Type B pancreatic cell (in vitro differentiated cells): ENCODE results near the gene FASTK. TPM values are rescaled to one million over a fixed set of nuclear protein-coding genes. Genes with fewer than 3 reads are reported as not detected.

Experiments used
- DNase-seq: peaks from one replicate; pipeline ENCODE4 v3.0.0; 2021; ENCODE audit warnings: mixed read lengths; ENCODE audit not compliant: unreplicated experiment; ENCODE audit errors: extremely low spot score
- H3K27ac Mint-ChIP-seq: 2 replicates; pipeline ENCODE4 v1.8.0; 2021; ENCODE audit warnings: mild to moderate bottlenecking, mixed read lengths
- H3K27me3 Mint-ChIP-seq: 2 replicates; pipeline ENCODE4 v1.8.0; 2021; ENCODE audit warnings: mixed read lengths
- H3K36me3 Mint-ChIP-seq: 2 replicates; pipeline ENCODE4 v1.8.0; 2021; ENCODE audit warnings: mixed read lengths
- H3K4me1 Mint-ChIP-seq: one replicate; pipeline ENCODE4 v1.8.0; 2021; ENCODE audit warnings: mixed read lengths; ENCODE audit not compliant: unreplicated experiment
- H3K4me3 Mint-ChIP-seq: 2 replicates; pipeline ENCODE4 v1.8.0; 2021; ENCODE audit warnings: mild to moderate bottlenecking, mixed read lengths
- H3K9me3 Mint-ChIP-seq: 2 replicates; pipeline ENCODE4 v1.8.0; 2021; ENCODE audit warnings: mixed read lengths
- CTCF ChIP-seq: fragments of 200-600 bp; sonication (generic); conservative IDR thresholded peaks from 2 replicates; pipeline ENCODE4 v1.5.0; 2021; ENCODE audit warnings: antibody characterized with exemption, mild to moderate bottlenecking
- total RNA-seq: library from RNA; stranded (reverse); gene quantifications from 2 replicates; pipeline ENCODE4 v1.2.1, GENCODE V29; 2021; ENCODE audit warnings: low replicate concordance

The FASTK gene
- total RNA-seq, 1 donor from 2014 or later = 100 TPM

- no peak for DNase-seq
- H3K4me3 Mint-ChIP-seq = peak overlapping the region; percentile 98
- H3K9me3 Mint-ChIP-seq = no peaks in the 10 kb centered on the region
- peak overlapping the region; percentile 75 for H3K27ac Mint-ChIP-seq
- peaks cover 38% of the 10 kb centered on the region for H3K4me1 Mint-ChIP-seq
- no peaks in the 10 kb centered on the region for H3K27me3 Mint-ChIP-seq
- no peak for TF ChIP-seq CTCF
- H3K36me3 Mint-ChIP-seq = no peaks in the 10 kb centered on the region
Observed at GRCh38 chr7:151060416-151061212, 20.0 kb downstream of the FASTK start.

- H3K4me1 Mint-ChIP-seq = peaks cover 38% of the 10 kb centered on the region
- H3K4me3 Mint-ChIP-seq = peak overlapping the region; percentile 98
- H3K36me3 Mint-ChIP-seq = no peaks in the 10 kb centered on the region
- peak overlapping the region; percentile 48 for H3K27ac Mint-ChIP-seq
- no peaks in the 10 kb centered on the region for H3K9me3 Mint-ChIP-seq
- DNase-seq = no peak
- TF ChIP-seq CTCF = peak; percentile 6
- no peaks in the 10 kb centered on the region for H3K27me3 Mint-ChIP-seq
Observed at GRCh38 chr7:151060113-151060415, 20.5 kb downstream of the FASTK start.

- H3K36me3 Mint-ChIP-seq = no peaks in the 10 kb centered on the region
- H3K4me3 Mint-ChIP-seq = peak within 1 kb of the TSS; percentile 98
- no peaks in the 10 kb centered on the region for H3K9me3 Mint-ChIP-seq
- peaks cover 38% of the 10 kb centered on the region for H3K4me1 Mint-ChIP-seq
- no peaks in the 10 kb centered on the region for H3K27me3 Mint-ChIP-seq
- peak; percentile 81 for DNase-seq
- TF ChIP-seq CTCF = peak; percentile 75
- H3K27ac Mint-ChIP-seq = peak within 1 kb of the TSS; percentile 96
Observed at GRCh38 chr7:151059367-151060112, 21.1 kb downstream of the FASTK start, which contains the start of gene SLC4A2. Gene SLC4A2, plus strand, starts transcription at chr7:151059589. Its CDS starts 2,399 bp downstream, at chr7:151061988.

GRCh38 chr7:151058781-151059366 lies 21.7 kb downstream of the FASTK start:
- Mint-ChIP-seq H3K27ac (peak overlapping the region; percentile 96), H3K36me3 (no peaks in the 10 kb centered on the region), H3K9me3 (no peaks in the 10 kb centered on the region), H3K4me3 (peak overlapping the region; percentile 98), H3K27me3 (no peaks in the 10 kb centered on the region), H3K4me1 (peaks cover 38% of the 10 kb centered on the region)
- DNase-seq = no peak
- TF ChIP-seq CTCF = no peak

GRCh38 chr7:151057989-151058780 lies 22.4 kb downstream of the FASTK start:
- no peaks in the 10 kb centered on the region for H3K9me3 Mint-ChIP-seq
- DNase-seq = peak; percentile 97
- peak overlapping the region; percentile 96 for H3K27ac Mint-ChIP-seq
- H3K4me1 Mint-ChIP-seq = peaks cover 35% of the 10 kb centered on the region
- no peaks in the 10 kb centered on the region for H3K36me3 Mint-ChIP-seq
- no peaks in the 10 kb centered on the region for H3K27me3 Mint-ChIP-seq
- no peak for TF ChIP-seq CTCF
- H3K4me3 Mint-ChIP-seq = peak overlapping the region; percentile 98
